ENCODE data around the gene PCCB.
"Not testable (repeated sequence)": the region's sequence is repeated elsewhere in the genome, so short reads cannot be mapped to it uniquely, and the experiment has no call there.

Gene PCCB

GRCh38 chr3:136250059-136250902, at the start of gene PCCB:
TSS of gene PCCB (plus strand) at chr3:136250340. CDS start at chr3:136250376, 36 bp downstream.
- peak; percentile 94 for DNase-seq

GRCh38 chr3:136207489-136208115, 42.5 kb upstream of the PCCB start:
- DNase-seq = no peak

- no peak for DNase-seq
Measured at GRCh38 chr3:136209921-136210320, 40.2 kb upstream of the PCCB start.

GRCh38 chr3:136211547-136211946, 38.6 kb upstream of the PCCB start:
- no peak for DNase-seq

- not testable (repeated sequence) for DNase-seq
Measured at GRCh38 chr3:136222746-136223145, 27.4 kb upstream of the PCCB start.

GRCh38 chr3:136232413-136232812, 17.7 kb upstream of the PCCB start:
- no peak for DNase-seq

DNA sequence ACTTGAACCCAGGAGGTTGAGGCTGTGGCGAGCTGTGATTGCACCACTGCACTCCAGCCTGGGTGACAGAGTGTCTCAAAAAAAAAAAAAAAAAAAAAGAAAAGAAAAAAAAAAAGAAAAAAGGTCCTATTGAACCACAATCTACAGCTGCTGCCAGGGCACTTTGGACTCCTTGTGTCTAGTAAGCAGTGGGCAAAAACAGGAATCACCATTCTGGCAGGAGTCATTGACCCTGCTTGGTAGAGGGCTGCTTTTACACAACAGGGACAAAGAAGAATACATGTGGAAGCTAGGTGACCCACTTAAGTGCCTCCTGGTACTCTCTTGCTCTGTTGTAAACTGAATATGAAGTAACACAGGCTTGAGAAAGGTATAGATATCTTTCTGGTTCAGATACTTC, 14.6 kb upstream of the PCCB start:
- DNase-seq = no peak

DNA sequence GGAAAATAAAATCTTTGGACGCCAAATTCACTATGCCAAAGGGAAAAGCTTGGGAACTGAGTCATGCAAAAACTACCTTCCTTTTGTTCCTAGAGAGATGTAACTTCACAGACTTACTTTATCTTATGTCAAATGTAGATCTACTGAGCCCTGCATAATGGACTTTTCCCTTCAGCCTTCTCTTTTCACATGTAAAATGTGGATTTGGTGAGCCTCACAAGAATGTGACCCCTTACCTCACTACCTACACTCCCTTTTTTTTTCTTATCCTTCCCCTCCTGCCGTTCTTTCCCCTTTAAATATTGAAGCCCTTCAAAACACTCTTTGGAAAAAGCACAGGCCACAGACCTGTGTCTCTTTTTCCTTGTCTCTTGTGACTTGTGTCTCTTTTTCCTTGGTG, 14.0 kb upstream of the PCCB start:
- DNase-seq = no peak

DNA sequence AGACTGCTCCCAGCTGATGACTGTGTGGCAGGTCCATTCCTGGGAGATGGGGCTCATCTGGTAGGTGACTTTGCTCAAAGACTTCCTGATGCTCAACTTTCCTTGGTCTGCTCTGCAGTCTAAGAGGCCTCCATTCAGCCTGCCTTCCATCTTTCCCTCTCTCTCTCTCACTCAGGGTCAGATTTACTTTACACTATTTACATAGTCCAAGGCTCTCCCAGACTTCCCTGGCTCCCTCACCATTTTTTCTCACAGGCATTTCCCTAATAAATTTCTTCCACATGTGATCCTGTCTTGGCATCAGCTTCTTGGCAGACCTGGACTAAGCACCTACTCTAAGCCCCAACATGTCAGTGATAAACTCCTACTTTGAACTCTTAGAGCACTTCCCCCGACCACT, 13.0 kb upstream of the PCCB start:
- DNase-seq = no peak

DNA sequence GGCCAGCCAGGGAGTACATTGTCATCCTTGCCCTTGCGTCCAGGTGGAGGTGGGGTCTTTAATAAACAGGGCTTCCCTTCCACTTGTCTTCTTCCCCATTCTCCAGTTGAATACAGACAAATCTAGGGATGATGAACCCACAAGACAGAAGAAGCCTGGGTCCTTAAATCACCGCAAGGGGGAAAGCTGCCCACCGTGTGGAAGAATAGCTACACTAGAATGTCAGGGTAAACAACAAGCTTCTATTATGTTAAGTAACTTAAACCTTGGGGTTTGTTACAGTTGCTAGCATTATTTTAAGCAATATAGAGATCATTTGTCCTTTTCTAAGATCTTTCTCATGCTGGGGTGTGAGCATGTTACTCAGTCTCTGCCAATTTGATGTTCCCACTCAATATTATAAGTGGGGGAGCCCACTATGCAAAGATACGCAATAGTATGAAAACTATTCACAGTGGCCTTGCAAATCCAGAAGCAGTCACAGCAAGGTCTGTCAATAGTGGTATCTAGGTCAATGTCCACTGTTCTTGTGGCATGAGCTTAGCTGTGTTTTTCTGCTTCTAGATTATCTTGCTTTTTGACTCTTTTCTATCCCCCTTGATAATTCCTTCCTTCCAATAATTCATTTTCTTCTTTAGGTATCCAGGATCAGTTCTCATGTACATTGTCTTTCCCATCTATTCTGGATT, 12.0 kb upstream of the PCCB start:
- no peak for DNase-seq

DNA sequence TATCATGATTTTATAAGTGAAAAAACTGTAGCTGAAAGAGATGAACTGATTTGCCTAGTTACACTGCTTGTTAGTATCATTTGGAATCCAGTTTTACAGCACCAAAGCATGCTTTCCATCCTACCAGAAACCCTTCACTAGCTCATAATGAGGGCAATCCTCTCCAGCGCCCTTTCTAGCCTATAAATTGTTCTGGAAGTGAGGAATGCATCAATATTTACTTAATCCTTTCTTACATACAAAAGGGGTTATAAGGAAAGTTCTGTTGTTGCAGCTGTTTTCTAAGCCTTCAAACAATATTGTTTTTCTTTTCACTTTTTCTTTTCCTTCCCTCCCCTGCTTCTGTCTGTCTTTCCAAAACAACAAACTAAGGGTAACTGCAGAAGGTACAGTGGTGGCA, 11.0 kb upstream of the PCCB start:
- DNase-seq = no peak

DNA sequence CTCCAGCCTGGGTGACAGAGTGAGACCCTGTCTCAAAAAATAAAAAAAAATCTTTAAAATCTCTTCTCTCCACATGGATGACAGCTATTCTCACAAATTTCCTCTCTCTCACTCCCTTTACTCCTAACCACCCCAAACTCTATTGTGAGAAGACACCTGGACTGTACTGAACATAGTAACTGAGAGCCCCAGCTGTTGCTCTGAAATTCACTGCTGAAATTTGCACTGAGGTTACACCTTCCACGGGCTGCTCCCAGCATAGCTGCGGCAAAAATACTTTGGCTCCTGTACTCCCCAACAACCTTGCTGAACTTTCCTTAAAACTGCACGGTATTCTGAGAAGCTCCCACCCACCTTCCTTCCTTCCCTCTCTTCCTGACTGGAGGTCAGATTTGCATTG, 4.4 kb upstream of the PCCB start:
- DNase-seq = no peak

GRCh38 chr3:136247436-136247835, 2.7 kb upstream of the PCCB start:
- DNase-seq = no peak

DNA sequence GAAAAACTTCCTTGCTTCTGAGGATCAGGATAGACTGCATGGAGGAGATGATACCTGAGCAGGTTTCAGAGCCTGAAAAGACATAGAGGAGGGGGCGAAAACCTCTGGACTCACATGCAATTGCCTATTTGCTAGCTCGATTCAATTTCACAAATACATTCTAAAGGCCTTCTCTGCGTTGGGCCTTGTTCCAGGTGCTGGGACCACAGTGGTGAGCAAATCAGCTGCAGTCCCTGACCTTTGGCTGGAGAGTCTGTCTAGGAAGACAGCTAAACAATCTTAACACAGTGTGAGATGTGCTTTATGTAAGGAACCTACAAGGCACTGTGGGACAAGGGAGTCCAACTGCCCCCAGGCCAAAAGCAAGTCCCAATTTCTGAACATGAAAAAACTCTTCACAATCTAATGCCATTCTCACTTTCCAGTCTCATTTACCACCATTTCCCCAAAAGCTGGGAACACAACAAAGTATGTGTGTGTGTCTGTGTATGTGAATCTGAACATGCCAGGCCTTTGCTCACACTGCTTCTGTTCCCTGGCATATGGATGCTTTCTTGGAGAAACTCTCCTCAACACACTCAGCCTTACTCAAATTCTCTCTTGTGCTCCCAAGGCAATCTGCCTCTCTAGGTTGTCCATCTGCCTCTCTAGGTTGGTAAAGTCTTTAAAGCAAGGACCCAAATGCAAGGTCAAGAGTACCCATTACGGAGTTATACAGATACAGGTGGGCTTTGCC, 2.1 kb upstream of the PCCB start:
- no peak for DNase-seq

- no peak for DNase-seq
Measured at GRCh38 chr3:136249091-136249490, 1.0 kb upstream of the PCCB start.

DNA sequence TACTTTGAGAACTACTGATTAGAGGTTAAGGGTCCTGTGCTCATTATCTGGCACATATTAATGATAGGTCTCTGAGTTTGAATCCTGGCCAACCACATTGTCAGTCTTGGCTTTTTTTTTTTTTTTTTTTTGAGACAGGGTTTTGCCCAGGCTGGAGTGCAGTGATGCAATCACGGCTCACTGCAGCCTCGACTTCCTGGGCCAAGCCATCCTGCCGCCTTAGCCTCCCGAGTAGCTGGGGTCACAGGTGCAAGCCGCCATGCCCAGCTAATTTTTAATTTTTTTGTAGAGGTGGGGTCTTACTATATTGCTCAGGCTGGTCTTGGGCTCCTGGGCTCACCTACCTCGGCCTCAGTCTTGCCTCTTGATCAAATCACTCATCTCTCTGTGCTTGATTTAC, 547 bp upstream of the PCCB start:
- DNase-seq = no peak

DNA sequence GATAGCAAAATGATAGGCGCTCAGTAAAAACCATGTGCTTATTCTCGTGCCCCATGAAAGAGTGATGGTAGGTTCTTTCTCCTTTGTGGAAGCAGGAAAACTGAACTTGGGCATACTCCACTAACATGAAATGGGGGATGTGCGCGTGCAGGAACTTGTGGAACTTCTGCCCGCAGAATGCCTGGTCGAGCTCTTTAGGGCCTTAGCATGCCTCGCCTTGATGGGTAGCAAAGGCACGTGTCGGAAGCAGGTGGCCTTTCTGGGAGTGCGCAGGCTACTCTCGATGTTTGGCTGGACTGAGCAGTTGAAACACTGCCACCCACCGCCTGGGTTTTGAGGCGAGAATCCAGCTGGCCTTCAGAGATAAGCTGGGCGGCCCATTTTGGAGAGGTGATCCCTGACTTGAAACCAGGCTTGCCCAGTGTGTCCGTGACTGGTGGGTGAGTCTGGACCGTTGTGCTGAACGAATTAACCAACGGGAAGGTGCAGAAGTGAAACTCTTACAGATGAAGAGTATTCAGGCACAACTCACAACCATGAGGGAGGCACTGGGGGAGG, 842 bp downstream of the PCCB start:
- DNase-seq = peak; percentile 15

DNA sequence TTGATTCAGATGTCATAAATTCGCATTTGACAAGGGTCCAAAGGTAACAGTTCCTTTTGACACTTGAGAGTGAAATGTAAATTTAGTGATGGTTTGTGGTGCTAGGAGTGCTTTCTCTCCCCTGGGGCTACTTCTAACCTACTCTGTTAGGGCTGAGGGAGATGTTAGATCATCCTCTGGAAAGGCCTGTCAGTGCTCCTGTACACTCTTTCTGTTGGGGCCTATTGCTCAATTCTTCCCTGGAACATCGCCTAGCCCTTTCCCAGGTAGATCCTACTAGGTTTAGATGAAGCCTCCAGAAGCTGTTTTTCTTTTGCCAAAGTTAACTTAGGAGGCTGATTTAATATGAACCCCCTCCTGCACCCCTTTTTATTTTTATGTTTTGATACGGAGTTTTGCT, 1.4 kb downstream of the PCCB start:
- no peak for DNase-seq

DNA sequence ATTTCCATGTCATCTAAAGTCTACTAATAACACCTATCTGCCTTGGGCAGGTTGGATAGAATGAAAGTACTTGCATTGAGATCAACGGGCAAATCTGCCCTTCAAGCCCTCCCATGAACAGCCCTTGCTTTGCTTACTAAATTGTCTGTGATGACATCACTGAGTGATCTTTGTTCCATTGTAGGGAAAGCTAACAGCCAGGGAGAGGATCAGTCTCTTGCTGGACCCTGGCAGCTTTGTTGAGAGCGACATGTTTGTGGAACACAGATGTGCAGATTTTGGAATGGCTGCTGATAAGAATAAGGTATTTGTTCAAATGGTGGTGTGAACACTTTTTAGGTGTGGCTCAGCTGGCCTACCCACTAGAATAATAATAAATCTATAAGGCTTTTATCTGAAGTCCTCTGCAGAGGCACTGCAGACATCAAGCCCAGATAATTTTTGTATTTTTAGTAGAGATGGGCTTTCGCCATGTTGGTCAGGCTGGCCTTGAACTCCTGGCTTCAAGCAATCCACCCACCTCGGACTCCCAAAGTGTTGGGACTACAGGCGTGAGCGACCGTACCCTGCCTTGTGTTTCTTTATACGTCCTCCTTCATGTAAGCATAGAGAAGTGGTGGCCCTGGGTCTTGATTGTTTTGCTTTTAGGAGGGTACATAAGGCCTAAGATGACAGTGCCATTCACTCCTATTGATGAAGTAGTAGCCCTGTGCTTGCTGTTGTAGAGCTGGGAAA, 5.7 kb downstream of the PCCB start:
- DNase-seq = no peak

GRCh38 chr3:136258199-136258598, 8.1 kb downstream of the PCCB start:
- DNase-seq = no peak

GRCh38 chr3:136261826-136262225, 11.7 kb downstream of the PCCB start:
- no peak for DNase-seq

DNA sequence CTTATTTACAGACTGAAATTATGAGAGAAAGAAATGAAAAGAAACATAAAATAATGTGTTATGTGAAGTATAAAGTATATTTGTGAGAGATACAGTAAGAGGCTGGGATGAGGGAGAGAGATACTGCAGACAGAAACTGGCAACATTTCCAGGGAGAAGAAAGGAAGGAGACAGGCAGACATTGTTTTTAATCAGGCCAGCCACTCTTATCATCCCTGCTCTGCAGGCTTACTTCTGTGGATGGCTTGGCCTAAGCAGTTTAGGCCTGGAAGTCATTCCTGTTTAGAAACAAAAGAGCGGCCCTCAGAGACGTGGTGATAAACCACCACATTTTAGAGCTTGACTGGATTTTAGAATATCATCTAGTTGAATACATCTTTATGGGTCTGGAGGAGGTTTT, 12.4 kb downstream of the PCCB start:
- DNase-seq = no peak
